SU-DHL-6 (cell line): ENCODE measurements around the gene TMEM117.

Experiments used
- H2AFZ ChIP-seq: fragments of 200-600 bp; sonication (generic); 2 replicates; pipeline ENCODE4 v1.6.1; 2014; ENCODE audit warnings: low read depth, mild to moderate bottlenecking, moderate library complexity, mixed read lengths, antibody characterized with exemption, low read length; ENCODE audit not compliant: severe bottlenecking
- H3F3A ChIP-seq: fragments of 200-600 bp; shearing (Covaris generic); 2 replicates; pipeline ENCODE4 v1.6.0; 2016; ENCODE audit warnings: antibody characterized with exemption, mild to moderate bottlenecking; ENCODE audit not compliant: insufficient read depth
- H3K27ac ChIP-seq: fragments of 200-600 bp; sonication (generic); 2 replicates; pipeline ENCODE4 v1.5.1; 2016; ENCODE audit warnings: low read depth, mild to moderate bottlenecking, low read length, moderate library complexity, mixed read lengths
- H3K27me3 ChIP-seq: fragments of 200-600 bp; sonication (generic), shearing (Covaris generic); 2 replicates; pipeline ENCODE4 v1.6.0; 2014; ENCODE audit warnings: mild to moderate bottlenecking, low read length
- H3K36me3 ChIP-seq: fragments of 200-600 bp; sonication (generic); 2 replicates; pipeline ENCODE4 v1.6.1; 2014; ENCODE audit warnings: mild to moderate bottlenecking, low read length, mixed read lengths
- H3K4me2 ChIP-seq: fragments of 300-600, 200-600 bp; shearing (Covaris generic), sonication (generic); 2 replicates; pipeline ENCODE4 v1.6.0; 2014; ENCODE audit warnings: low read length, low read depth, mild to moderate bottlenecking; ENCODE audit not compliant: poor library complexity, severe bottlenecking
- H3K4me3 ChIP-seq: fragments of 200-600 bp; sonication (generic); 2 replicates; pipeline ENCODE4 v1.5.1; 2014; ENCODE audit warnings: antibody characterized with exemption, low read length, mild to moderate bottlenecking, mixed read lengths; ENCODE audit not compliant: insufficient read depth, poor library complexity, severe bottlenecking
- H3K79me2 ChIP-seq: fragments of 200-600 bp; sonication (generic); 2 replicates; pipeline ENCODE4 v1.6.1; 2014; ENCODE audit warnings: mild to moderate bottlenecking, low read length, moderate library complexity; ENCODE audit not compliant: insufficient read depth
- H3K9ac ChIP-seq: fragments of 200-600 bp; sonication (generic); 2 replicates; pipeline ENCODE4 v1.7.0; 2014; ENCODE audit warnings: mild to moderate bottlenecking, low read length
- H3K9me2 ChIP-seq: fragments of 200-600 bp; sonication (generic); replicated peaks from 2 replicates; pipeline ENCODE4 v1.6.1; 2014; ENCODE audit warnings: low read length; ENCODE audit not compliant: insufficient read depth
- H3K9me3 ChIP-seq: fragments of 200-600 bp; sonication (generic); 2 replicates; pipeline ENCODE4 v1.6.1; 2014; ENCODE audit warnings: low read length, mixed read lengths; ENCODE audit not compliant: insufficient read depth
- H4K20me1 ChIP-seq: fragments of 200-600 bp; sonication (generic); 2 replicates; pipeline ENCODE4 v1.6.1; 2014; ENCODE audit warnings: low read depth, mild to moderate bottlenecking, antibody characterized with exemption, low read length, moderate library complexity, mixed read lengths
- EZH2phosphoT487 ChIP-seq: fragments of 200-600 bp; sonication (generic), shearing (Covaris generic); conservative IDR thresholded peaks from 2 replicates; pipeline ENCODE4 v1.6.1; 2018; ENCODE audit warnings: mild to moderate bottlenecking, antibody characterized with exemption, low read length, moderate library complexity, mixed read lengths
- TF ChIP-seq, protein P1 (sequence below): fragments of 200-600 bp; sonication (generic); IDR thresholded peaks from one replicate; pipeline ENCODE4 v1.5.1; 2017; ENCODE audit warnings: antibody characterized with exemption, mild to moderate bottlenecking, low read length, moderate library complexity; ENCODE audit not compliant: insufficient read depth, poor library complexity, severe bottlenecking

TMEM117 gene

DNA sequence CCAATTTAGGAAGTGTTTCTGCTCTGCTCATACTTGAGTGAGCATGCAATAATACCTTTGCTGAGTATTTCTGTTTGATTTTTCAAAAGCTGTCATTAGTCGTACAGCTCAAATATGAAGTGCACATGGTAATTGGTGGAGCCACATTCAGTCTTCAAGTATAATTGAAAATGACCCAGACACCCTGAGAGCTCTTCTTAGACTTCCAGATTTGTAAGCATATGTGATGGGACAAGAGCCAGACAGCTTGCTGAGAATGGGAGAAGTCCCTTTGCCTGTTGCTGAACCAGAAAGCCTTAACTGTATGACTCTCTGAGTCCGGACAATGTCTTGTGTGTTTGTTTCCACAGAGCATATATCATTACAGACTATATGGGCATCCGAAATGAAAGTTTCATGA lies 307.3 kb downstream of the TMEM117 start:
- H4K20me1 ChIP-seq, result no peaks in the 10 kb centered on the region
- H2AFZ ChIP-seq, result no peak overlapping the region
- H3F3A ChIP-seq, result no peaks in the 10 kb centered on the region
- no peaks in the 10 kb centered on the region for H3K9me3 ChIP-seq
- no peaks in the 10 kb centered on the region for H3K27me3 ChIP-seq
- no peak overlapping the region for H3K9ac ChIP-seq
- H3K4me3 ChIP-seq, result no peak overlapping the region
- no peaks in the 10 kb centered on the region for H3K9me2 ChIP-seq
- H3K4me2 ChIP-seq, result no peak overlapping the region
- TF ChIP-seq, protein P1, sequence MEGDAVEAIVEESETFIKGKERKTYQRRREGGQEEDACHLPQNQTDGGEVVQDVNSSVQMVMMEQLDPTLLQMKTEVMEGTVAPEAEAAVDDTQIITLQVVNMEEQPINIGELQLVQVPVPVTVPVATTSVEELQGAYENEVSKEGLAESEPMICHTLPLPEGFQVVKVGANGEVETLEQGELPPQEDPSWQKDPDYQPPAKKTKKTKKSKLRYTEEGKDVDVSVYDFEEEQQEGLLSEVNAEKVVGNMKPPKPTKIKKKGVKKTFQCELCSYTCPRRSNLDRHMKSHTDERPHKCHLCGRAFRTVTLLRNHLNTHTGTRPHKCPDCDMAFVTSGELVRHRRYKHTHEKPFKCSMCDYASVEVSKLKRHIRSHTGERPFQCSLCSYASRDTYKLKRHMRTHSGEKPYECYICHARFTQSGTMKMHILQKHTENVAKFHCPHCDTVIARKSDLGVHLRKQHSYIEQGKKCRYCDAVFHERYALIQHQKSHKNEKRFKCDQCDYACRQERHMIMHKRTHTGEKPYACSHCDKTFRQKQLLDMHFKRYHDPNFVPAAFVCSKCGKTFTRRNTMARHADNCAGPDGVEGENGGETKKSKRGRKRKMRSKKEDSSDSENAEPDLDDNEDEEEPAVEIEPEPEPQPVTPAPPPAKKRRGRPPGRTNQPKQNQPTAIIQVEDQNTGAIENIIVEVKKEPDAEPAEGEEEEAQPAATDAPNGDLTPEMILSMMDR, result no peak
- no peak for TF ChIP-seq EZH2phosphoT487
- no peaks in the 10 kb centered on the region for H3K79me2 ChIP-seq
- H3K36me3 ChIP-seq, result no peaks in the 10 kb centered on the region
- H3K27ac ChIP-seq, result no peak overlapping the region

DNA sequence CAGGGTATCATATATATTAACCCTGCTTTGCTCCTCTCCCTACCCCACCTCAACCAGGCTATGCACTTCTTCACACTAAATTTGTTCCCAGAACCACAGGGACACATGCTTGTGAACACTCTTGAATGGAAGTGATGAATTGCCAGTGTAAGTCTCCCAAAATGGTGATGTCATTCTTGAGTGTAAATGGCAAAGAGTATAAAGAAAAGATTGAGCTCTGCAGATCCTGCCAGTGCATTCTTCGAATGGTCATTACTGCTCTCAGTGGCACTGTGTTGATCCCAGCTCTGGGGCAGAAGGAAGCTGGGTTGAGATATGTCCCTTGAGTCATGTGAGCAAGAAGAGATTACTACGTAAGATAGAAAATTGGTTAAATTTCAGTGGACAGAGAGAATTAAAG lies 313.1 kb downstream of the TMEM117 start:
- Histone ChIP-seq H3K4me2 (no peak overlapping the region), H3K9me3 (no peaks in the 10 kb centered on the region), H3K9ac (no peak overlapping the region), H2AFZ (no peak overlapping the region), H3K4me3 (no peak overlapping the region), H4K20me1 (no peaks in the 10 kb centered on the region), H3K9me2 (no peaks in the 10 kb centered on the region), H3K36me3 (no peaks in the 10 kb centered on the region), H3K79me2 (no peaks in the 10 kb centered on the region), H3K27me3 (no peaks in the 10 kb centered on the region), H3K27ac (no peak overlapping the region), H3F3A (no peaks in the 10 kb centered on the region)
- TF ChIP-seq, protein P1, result no peak
- TF ChIP-seq EZH2phosphoT487, result no peak

GRCh38 chr12:44154128-44154527 lies 318.2 kb downstream of the TMEM117 start:
- no peak for TF ChIP-seq EZH2phosphoT487
- TF ChIP-seq, protein P1, result no peak
- no peak overlapping the region for H3K9ac ChIP-seq
- H3K4me3 ChIP-seq, result no peak overlapping the region

More at GRCh38 chr12:44154128-44154527, 318.2 kb downstream of the TMEM117 start:
- Histone ChIP-seq H4K20me1 (no peaks in the 10 kb centered on the region), H3K4me2 (no peak overlapping the region), H2AFZ (no peak overlapping the region), H3K9me2 (no peaks in the 10 kb centered on the region), H3K79me2 (no peaks in the 10 kb centered on the region), H3K9me3 (no peaks in the 10 kb centered on the region), H3K36me3 (no peaks in the 10 kb centered on the region), H3K27ac (no peak overlapping the region), H3K27me3 (no peaks in the 10 kb centered on the region), H3F3A (no peaks in the 10 kb centered on the region)
